Thyroid gland (tissue), 4 donors: ENCODE measurements around the gene GPC1. TPM values are rescaled to one million over a fixed set of nuclear protein-coding genes. Genes with fewer than 3 reads are reported as not detected.

ENCODE experiments used
- DNase-seq, 2 donors: peaks; one replicate each; pipeline ENCODE4 v3.0.0-alpha.2; 2019
- H3K27ac ChIP-seq, 3 donors: fragments of 200-600 bp; sonication (generic); 1 replicate in 2 of 3; 2 replicates in 1 of 3; pipeline ENCODE4 v1.5.1; 2016 to 2019; ENCODE audit warnings: mild to moderate bottlenecking in 1 of 3, moderate library complexity in 1 of 3
- H3K27me3 ChIP-seq: fragments of 200-600 bp; sonication (generic); one replicate; pipeline ENCODE4 v1.5.1; 2019
- H3K36me3 ChIP-seq, 2 donors: fragments of 200-600 bp; sonication (generic); one replicate each; pipeline ENCODE4 v1.5.1; 2016 to 2019
- H3K4me1 ChIP-seq, 2 donors: fragments of 200-600 bp; sonication (generic); one replicate each; pipeline ENCODE4 v1.5.1; 2017 to 2019
- H3K4me3 ChIP-seq, 3 donors: fragments of 200-600 bp; sonication (generic); replicated peaks in 1 of 3; 1 replicate in 2 of 3; 2 replicates in 1 of 3; pipeline ENCODE4 v1.5.1; 2016; ENCODE audit warnings: mild to moderate bottlenecking in 1 of 3
- H3K9me3 ChIP-seq: fragments of 200-600 bp; sonication (generic); one replicate; pipeline ENCODE4 v1.5.1; 2017
- CTCF ChIP-seq, 6 experiments: fragments of 200-600 bp in 3 of 6; fragments of 450-650 bp in 3 of 6; sonication (generic) in 3 of 6; IDR thresholded peaks; one replicate each; pipeline ENCODE4 v1.5.1; 2016 to 2019; ENCODE audit warnings: antibody characterized with exemption in 6 of 6, mild to moderate bottlenecking in 2 of 6, inconsistent platforms in 1 of 6, moderate library complexity in 1 of 6
- POLR2A ChIP-seq, 2 donors: fragments of 450-650 bp; IDR thresholded peaks; one replicate each; pipeline ENCODE4 v1.6.1; 2017; ENCODE audit warnings: antibody characterized with exemption in 2 of 2, mild to moderate bottlenecking in 2 of 2, moderate library complexity in 1 of 2
- WGBS, 2 donors: methylation state at CpG; one replicate each; pipeline ENCODE4 v1.1.5; 2017; 5-methylcytosine and 5-hydroxymethylcytosine counted together
- intact Hi-C: fragments of 100-400 bp; cut with DNase I; formaldehyde crosslinking; loops from one replicate; pipeline ENCODE4 v1.15.1; 2023
- total RNA-seq, 4 donors: library from RNA; depleted of rRNA; stranded (reverse); fragments of >200 nt; gene quantifications; one replicate each; pipeline ENCODE4 v1.2.3, GENCODE V29; 2016

The GPC1 gene
- total RNA-seq, 4 donors from 2014 or later = 14.1 to 35.5 (median 26.8) TPM

GRCh38 chr2:240458900-240459391 is 23.5 kb downstream of the GPC1 start:
- DNase-seq = no peak
- TF ChIP-seq POLR2A (IDR thresholded peaks at IDR 0.05) (no peak), CTCF (IDR thresholded peaks at IDR 0.05) (no peak)
- H3K27ac ChIP-seq = no peak overlapping the region
- H3K27me3 ChIP-seq = no peaks in the 10 kb centered on the region
- peaks cover 9 to 16% of the 10 kb centered on the region in 2 donors for H3K4me1 ChIP-seq
- intact Hi-C loops = no loop called here
- no peak overlapping the region for H3K4me3 ChIP-seq
- 92 to 95% methylated on average over 14 to 16 of the region's 18 CpGs for WGBS, 2 donors
- H3K9me3 ChIP-seq = no peaks in the 10 kb centered on the region
- no peaks in the 10 kb centered on the region for H3K36me3 ChIP-seq

GRCh38 chr2:240459401-240460252 is 24.2 kb downstream of the GPC1 start:
- intact Hi-C loops = no loop called here
- no peak for TF ChIP-seq CTCF (IDR thresholded peaks at IDR 0.05)
- no peak for TF ChIP-seq POLR2A (IDR thresholded peaks at IDR 0.05)
- WGBS, 2 donors = 70 to 76% methylated on average over 3 to 14 of the region's 23 CpGs
- H3K4me1 ChIP-seq = peaks cover 9 to 16% of the 10 kb centered on the region in 2 donors
- H3K27me3 ChIP-seq = no peaks in the 10 kb centered on the region
- no peak overlapping the region for H3K27ac ChIP-seq
- DNase-seq = no peak
- H3K9me3 ChIP-seq = no peaks in the 10 kb centered on the region
- H3K36me3 ChIP-seq = no peaks in the 10 kb centered on the region
- no peak overlapping the region for H3K4me3 ChIP-seq

GRCh38 chr2:240460253-240460711 is 24.8 kb downstream of the GPC1 start:
- Histone ChIP-seq H3K36me3 (no peaks in the 10 kb centered on the region), H3K9me3 (no peaks in the 10 kb centered on the region), H3K27ac (no peak overlapping the region), H3K27me3 (no peaks in the 10 kb centered on the region), H3K4me1 (peaks cover 8 to 12% of the 10 kb centered on the region in 2 donors), H3K4me3 (no peak overlapping the region)
- intact Hi-C loops = no loop called here
- peak in 1 of 2 donors; percentile 1 for DNase-seq
- TF ChIP-seq CTCF (IDR thresholded peaks at IDR 0.05) (no peak), POLR2A (IDR thresholded peaks at IDR 0.05) (no peak)
- 88 to 98% methylated on average over 12 to 13 of the region's 16 CpGs for WGBS, 2 donors

GRCh38 chr2:240460781-240461431 is 25.4 kb downstream of the GPC1 start:
- peaks cover 2 to 6% of the 10 kb centered on the region in 2 donors for H3K4me1 ChIP-seq
- 80 to 100% methylated on average over 2 of the region's 16 CpGs for WGBS, 2 donors
- H3K9me3 ChIP-seq = no peaks in the 10 kb centered on the region
- H3K27me3 ChIP-seq = no peaks in the 10 kb centered on the region
- TF ChIP-seq CTCF (IDR thresholded peaks at IDR 0.05) (no peak), POLR2A (IDR thresholded peaks at IDR 0.05) (no peak)
- H3K36me3 ChIP-seq = no peaks in the 10 kb centered on the region
- DNase-seq = peak; percentile 0 to 1
- intact Hi-C loops = no loop called here
- no peak overlapping the region for H3K27ac ChIP-seq
- H3K4me3 ChIP-seq = no peak overlapping the region
